ENCODE data around the gene SLC6A6. TPM values are rescaled to one million over a fixed set of nuclear protein-coding genes. Genes with fewer than 3 reads are reported as not detected.
"Not testable (repeated sequence)": the region's sequence is repeated elsewhere in the genome, so short reads cannot be mapped to it uniquely, and the experiment has no call there.

SLC6A6 gene
- total RNA-seq, 2 experiments from 2014 or later: 38.6 to 38.7 TPM

DNA sequence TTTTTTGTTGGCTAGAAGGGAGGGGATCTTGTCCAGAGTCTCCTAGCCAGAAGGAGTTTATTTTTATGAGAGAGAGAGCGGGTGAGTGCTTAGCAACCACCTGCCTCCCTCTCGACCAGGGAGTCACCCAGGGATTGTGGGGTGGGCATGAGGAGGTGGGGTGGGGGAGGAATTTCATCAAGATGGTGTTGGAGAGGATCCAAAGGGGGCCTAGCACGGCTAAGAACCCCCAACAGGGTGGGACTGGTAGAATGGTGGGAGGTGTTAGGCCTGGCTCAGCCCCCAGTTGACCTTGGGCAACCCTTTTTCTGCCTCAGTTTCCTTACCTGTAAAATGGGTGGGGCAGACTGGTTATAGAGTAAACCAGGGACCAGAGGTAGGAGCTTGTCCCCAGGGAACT lies 1.8 kb downstream of the SLC6A6 start:
- DNase-seq: no peak
- peaks cover 45% of the 10 kb centered on the region for H3K4me1 Mint-ChIP-seq
- H3K9me3 Mint-ChIP-seq: no peaks in the 10 kb centered on the region
- H3K36me3 Mint-ChIP-seq: peaks cover 28% of the 10 kb centered on the region
- H3K27ac Mint-ChIP-seq: peak overlapping the region; percentile 56
- H3K4me3 Mint-ChIP-seq: peak overlapping the region; percentile 91
- no peaks in the 10 kb centered on the region for H3K27me3 Mint-ChIP-seq

DNA sequence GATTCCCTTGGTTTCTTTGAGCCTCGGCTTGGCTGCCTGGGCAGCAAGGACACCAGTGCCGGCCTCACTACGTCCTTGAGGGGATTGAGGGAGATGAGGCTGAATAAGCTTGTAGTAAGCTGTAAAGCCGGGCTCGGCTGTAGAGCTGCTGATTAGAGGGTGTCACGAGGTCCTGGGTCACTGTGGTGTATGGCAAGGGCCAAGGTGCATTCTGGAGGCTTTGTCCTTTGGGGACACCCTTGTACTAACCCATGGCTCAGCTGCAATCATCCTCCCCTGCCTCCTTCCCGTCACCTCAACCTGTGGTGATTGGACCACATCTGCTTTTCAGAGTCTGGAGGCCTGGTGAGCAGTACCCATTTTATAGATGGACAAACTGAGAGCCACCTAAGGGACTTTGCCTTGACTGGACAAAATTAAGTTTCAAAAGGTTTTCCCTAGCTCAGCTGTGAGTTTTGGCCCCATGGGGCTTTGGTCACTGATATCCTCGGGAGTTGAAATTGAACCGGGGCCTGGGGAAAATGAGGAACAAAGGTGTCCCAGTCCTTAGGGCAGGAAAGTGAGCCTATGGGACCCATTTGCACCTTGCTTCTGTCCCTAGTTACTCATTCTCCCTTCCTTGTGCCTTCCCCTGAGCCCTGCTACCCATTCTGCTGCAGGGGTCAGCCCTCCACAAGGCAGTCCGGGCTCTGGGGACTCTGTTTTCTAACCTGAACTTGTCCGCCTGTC lies 2.4 kb downstream of the SLC6A6 start:
- Mint-ChIP-seq H3K9me3 (no peaks in the 10 kb centered on the region), H3K4me3 (peak overlapping the region; percentile 91), H3K4me1 (peaks cover 51% of the 10 kb centered on the region), H3K27me3 (no peaks in the 10 kb centered on the region), H3K36me3 (peaks cover 33% of the 10 kb centered on the region), H3K27ac (no peak overlapping the region)
- DNase-seq: no peak

DNA sequence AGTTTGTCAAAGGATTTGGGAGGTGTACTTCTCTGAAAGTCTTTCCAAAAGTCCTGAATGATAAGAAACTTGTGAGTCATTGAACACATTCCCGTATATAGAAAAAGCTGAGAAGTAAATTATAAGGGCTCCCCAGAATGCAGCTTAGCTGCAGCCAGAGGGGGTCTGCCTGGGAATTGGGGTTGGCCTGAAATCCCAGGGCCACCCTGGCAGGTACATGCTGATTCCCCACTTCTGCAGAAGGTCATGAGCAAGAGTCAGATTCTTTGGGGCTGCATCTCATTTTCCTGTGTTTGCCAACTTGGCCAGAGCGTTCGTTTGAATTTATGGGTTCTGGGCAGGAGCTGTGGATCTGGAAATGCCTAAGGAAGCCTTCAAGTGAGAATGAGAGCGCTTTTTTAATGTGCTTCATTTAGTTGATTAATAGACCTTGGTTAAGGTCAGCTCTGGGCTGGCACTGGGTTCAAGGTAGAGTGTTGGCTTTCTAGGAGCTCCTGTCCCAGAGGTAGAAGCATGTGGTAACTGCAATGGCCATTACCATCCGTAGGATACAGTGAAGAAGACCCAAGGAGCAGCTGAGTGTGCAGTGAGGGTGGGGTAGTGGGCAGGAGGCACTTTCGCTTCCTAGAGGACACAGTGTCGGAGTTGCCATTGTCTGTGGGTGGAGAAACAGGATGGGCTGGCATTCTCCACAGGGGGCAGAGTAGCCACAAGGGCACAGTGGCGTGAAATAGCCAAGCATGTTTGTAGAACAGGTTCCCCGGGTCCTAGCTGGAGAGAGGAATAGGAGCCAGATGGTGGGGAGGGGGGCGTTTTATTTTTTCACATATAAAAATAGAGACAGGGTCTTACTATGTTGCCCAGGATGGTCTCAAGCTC lies 3.2 kb downstream of the SLC6A6 start:
- H3K36me3 Mint-ChIP-seq: peaks cover 37% of the 10 kb centered on the region
- no peaks in the 10 kb centered on the region for H3K9me3 Mint-ChIP-seq
- H3K27ac Mint-ChIP-seq: peak overlapping the region; percentile 26
- peak overlapping the region; percentile 91 for H3K4me3 Mint-ChIP-seq
- DNase-seq: no peak
- no peaks in the 10 kb centered on the region for H3K27me3 Mint-ChIP-seq
- H3K4me1 Mint-ChIP-seq: peaks cover 58% of the 10 kb centered on the region

DNA sequence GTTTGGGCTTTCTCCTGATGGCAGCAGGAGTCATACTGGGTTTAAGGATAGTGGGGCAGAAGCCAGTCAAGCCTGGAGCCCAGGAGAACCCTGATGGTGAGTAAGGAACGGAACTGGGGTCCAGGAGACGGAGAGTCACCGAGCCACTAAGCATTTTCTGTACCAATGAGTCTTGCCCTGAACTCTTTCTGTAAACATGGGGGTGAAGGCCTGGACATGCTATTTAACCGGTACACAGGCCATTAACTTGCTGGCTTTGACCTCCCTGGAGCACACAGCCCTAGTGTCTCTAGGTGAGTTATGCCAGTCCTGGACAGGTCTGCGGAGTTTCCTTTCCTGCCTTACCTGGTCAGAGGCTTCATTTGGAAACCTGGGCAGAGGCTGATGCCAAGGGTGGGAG lies 3.9 kb downstream of the SLC6A6 start:
- no peak for DNase-seq
- Mint-ChIP-seq H3K27ac (no peak overlapping the region), H3K27me3 (no peaks in the 10 kb centered on the region), H3K4me3 (no peak overlapping the region), H3K4me1 (peaks cover 64% of the 10 kb centered on the region), H3K9me3 (no peaks in the 10 kb centered on the region), H3K36me3 (peaks cover 44% of the 10 kb centered on the region)

DNA sequence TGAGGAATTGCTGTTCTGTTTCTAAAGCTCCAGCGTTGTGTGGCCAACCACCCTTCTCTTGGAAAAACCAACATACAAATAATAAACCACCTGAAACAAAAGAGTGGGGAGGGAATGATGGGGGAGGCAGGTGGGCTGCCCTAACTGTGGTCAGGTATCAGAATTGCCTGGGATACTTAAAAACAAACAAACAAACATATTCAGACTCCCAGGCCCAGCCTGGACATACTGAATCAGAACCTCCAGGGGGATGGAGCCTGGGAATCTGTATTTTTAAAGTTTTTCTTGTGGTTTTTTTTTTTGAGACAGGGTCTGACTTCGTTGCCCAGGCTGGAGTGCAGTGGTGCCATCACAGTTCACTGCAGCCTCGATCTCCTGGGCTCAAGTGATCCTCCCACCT lies 4.4 kb downstream of the SLC6A6 start:
- no peak for DNase-seq
- H3K27me3 Mint-ChIP-seq: no peaks in the 10 kb centered on the region
- no peak overlapping the region for H3K4me3 Mint-ChIP-seq
- H3K36me3 Mint-ChIP-seq: peaks cover 45% of the 10 kb centered on the region
- H3K4me1 Mint-ChIP-seq: peaks cover 61% of the 10 kb centered on the region
- no peak overlapping the region for H3K27ac Mint-ChIP-seq
- no peaks in the 10 kb centered on the region for H3K9me3 Mint-ChIP-seq

DNA sequence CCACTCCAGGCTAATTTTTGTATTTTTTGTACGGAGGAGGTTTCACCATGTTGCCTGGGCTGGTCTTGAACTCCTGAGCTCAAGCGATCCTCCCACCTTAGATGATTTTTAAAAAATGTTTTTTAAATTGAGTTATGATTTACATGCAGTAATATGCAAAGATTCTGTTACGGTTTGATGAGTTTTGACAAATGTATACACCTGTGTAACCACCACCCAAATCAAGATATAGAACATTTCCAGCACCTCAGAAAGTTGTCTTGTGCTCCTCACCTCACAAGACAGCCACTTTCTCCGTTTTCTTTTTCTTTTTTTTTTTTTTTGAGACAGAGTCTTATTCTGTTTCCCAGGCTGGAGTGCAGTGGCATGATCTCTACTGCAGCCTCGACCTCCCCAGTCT lies 4.8 kb downstream of the SLC6A6 start:
- peaks cover 45% of the 10 kb centered on the region for H3K36me3 Mint-ChIP-seq
- peaks cover 56% of the 10 kb centered on the region for H3K4me1 Mint-ChIP-seq
- H3K4me3 Mint-ChIP-seq: no peak overlapping the region
- no peaks in the 10 kb centered on the region for H3K27me3 Mint-ChIP-seq
- DNase-seq: no peak
- H3K27ac Mint-ChIP-seq: no peak overlapping the region
- no peaks in the 10 kb centered on the region for H3K9me3 Mint-ChIP-seq

DNA sequence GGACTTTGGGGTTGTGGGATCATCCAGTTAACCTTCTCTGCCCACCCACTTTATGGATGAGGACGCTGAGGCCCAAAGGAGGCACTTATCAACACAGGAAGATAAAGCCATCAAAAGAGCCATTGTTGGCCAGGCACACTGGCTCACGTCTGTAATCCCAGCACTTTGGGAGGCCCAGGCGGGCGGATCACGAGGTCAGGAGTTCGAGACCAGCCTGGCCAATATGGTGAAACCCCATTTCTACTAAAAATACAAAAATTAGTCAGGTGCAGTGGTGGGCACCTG lies 7.3 kb downstream of the SLC6A6 start:
- not testable (repeated sequence) for H3K4me3 Mint-ChIP-seq, H3K27me3 Mint-ChIP-seq, DNase-seq, H3K9me3 Mint-ChIP-seq
- Mint-ChIP-seq H3K27ac (peak overlapping the region; percentile 3), H3K36me3 (peaks cover 33% of the 10 kb centered on the region), H3K4me1 (peaks cover 52% of the 10 kb centered on the region)

DNA sequence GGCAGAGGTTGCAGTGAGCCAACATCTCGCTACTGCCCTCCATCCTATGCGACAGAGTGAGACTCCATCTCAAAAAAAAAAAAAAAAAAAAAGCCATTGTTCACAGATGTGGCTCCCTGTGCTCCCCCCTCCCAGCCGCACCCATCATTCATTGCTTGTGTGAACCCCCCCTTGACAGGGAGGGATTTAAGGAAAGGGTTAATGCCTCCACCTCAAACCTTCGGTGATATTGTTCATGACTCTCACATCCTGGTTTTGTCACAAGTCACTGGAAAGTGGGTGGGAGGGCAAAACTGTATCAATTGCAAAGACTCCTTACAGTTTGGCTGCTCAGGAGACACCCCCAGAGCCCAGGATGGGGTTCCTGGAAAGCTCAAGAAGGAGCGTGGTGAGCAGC lies 7.7 kb downstream of the SLC6A6 start:
- no peaks in the 10 kb centered on the region for H3K9me3 Mint-ChIP-seq
- H3K27ac Mint-ChIP-seq: peak overlapping the region; percentile 86
- H3K4me1 Mint-ChIP-seq: peaks cover 52% of the 10 kb centered on the region
- peaks cover 35% of the 10 kb centered on the region for H3K36me3 Mint-ChIP-seq
- peak overlapping the region; percentile 25 for H3K4me3 Mint-ChIP-seq
- no peaks in the 10 kb centered on the region for H3K27me3 Mint-ChIP-seq
- DNase-seq: no peak

DNA sequence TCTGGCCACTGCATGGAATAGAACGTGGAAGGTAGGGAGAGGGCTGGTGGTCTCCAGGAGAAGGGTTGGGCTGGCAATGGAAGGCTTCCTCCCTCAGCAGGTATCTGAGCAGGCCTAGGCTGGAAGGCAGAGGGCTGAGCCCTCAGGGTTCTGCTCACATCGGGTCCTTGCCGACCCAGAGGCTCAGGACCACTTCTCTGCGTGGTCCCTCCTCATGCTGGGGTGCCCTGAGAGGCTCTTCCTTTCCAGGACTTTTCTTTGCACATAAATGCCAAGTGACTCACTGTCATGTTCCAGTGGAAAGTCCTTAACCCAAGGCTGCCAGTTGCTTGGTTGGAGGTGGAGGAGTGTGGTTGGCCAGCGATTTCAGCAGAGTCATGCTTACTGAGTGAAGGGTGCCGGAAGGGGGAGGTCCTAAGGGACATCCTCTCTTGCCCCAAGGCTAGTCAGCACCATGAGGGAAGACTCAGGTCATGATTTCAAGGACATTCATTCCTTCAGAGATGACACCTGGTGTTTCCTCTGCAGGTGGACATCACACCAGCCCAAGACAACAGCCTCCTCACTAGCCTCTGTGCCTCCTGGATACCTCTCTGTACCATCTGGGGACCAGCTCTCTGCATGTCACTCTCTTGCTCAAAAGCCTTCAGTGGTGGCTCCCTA lies 8.2 kb downstream of the SLC6A6 start:
- H3K4me1 Mint-ChIP-seq: peaks cover 46% of the 10 kb centered on the region
- H3K36me3 Mint-ChIP-seq: peaks cover 32% of the 10 kb centered on the region
- no peaks in the 10 kb centered on the region for H3K27me3 Mint-ChIP-seq
- no peaks in the 10 kb centered on the region for H3K9me3 Mint-ChIP-seq
- peak overlapping the region; percentile 25 for H3K4me3 Mint-ChIP-seq
- peak; percentile 52 for DNase-seq
- peak overlapping the region; percentile 86 for H3K27ac Mint-ChIP-seq

DNA sequence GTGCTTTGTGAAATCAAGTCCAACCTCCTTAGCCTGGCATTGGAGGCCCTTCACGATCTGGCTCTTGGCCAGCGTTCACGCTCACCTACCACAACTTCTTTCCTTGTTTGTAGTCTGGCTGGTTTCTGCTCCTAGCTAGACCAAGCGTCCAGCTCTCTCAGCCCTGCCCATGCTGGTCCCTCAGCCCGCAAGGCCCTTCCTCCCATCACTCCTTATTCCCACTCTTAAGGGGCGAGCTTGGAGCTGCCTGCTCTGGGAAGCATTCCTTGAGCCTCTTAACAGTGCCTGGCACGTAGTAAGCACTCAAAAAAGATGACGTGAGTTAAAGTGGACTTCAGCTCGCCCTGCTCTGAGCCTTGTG lies 8.7 kb downstream of the SLC6A6 start:
- no peak overlapping the region for H3K4me3 Mint-ChIP-seq

DNA sequence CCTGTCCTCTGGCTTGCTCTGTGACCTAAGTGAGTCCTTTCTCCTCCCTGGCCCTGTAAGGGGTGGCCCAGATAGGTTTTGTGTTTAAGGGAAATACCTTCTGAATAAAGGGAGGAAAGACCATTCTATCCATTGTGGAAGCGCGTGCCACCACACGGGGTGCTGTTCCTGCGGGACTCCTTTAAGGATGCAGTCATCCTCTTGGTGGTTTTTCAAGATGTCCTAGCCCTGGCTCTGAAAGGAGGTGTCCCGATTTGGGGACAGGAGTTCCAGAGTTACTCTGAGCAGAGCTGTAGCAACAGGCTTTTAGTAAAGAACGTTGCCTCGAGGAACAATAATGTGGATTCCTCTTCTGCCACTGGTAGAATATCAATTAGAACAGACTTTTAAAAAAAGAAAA lies 9.6 kb downstream of the SLC6A6 start:
- no peak overlapping the region for H3K27ac Mint-ChIP-seq
- H3K36me3 Mint-ChIP-seq: peaks cover 32% of the 10 kb centered on the region

More for the DNA sequence above, 8.7 kb downstream of the SLC6A6 start:
- Mint-ChIP-seq H3K36me3 (peaks cover 32% of the 10 kb centered on the region), H3K27me3 (no peaks in the 10 kb centered on the region), H3K9me3 (no peaks in the 10 kb centered on the region), H3K27ac (peak overlapping the region; percentile 86), H3K4me1 (peaks cover 43% of the 10 kb centered on the region)
- DNase-seq: no peak

DNA sequence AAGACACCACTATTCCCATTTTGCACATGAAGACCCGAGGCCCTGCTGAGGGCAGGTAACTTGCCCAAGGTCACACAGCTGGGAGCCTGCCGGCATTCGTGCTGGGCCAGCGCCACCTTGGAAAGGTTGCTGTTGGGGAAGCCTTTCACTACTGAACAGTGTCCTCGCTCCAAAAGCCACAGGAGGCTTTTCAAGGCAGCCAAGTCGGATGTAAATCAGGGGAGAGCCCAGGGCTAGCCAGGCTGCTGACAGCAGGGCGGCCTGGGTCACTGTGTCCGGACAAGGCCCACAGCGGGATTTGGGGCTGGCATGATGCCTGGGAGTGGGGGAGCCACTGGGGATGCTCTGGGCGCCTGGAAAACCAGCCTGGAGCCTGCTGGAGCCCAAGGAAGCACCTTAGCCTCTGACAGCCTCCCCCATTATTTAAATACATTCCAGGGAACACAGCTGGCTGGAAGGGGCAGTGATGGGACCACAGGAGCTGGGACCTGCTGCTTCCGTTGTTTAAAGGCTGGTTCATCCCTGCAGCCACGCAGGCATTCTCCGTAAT lies 10.5 kb downstream of the SLC6A6 start:
- Mint-ChIP-seq H3K4me3 (no peak overlapping the region), H3K4me1 (peaks cover 27% of the 10 kb centered on the region), H3K27me3 (no peaks in the 10 kb centered on the region), H3K36me3 (peaks cover 26% of the 10 kb centered on the region), H3K27ac (no peak overlapping the region), H3K9me3 (no peaks in the 10 kb centered on the region)
- no peak for DNase-seq

More for the DNA sequence above, 9.6 kb downstream of the SLC6A6 start:
- no peak for DNase-seq
- Mint-ChIP-seq H3K4me1 (peaks cover 36% of the 10 kb centered on the region), H3K27me3 (no peaks in the 10 kb centered on the region), H3K4me3 (no peak overlapping the region), H3K9me3 (no peaks in the 10 kb centered on the region)

DNA sequence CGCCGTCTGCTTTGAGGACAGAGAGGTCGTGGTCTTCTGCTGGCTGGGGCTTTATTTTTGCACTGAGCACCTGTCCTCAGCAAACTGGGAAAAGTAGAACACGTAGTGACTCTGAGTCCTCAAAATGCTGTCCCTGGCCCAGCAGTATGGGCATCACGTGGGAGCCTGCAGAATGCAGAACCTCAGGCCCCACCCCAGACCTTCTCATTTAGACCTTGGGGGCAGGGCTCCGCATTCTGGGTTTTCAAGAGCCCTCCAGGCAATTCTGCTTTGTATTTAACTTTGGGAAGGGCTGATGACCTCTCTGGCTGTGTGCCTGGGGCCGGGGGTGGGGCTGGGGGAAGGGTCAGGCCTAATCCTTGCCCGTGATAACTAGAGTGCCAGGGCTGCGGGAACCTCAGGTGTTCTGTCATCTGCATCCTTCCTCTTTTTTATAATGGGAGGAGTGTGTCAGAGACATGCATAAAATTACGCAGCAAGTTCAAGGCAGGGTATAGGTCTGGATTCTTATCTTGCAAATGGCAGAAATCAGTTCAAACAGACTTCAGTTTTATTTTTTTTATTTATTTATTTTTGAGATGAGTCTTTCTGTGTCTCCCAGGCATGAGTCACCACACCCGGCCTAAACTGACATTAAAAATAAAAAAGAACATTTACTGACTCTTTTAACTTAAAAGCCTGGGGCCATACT lies 11.1 kb downstream of the SLC6A6 start:
- DNase-seq: no peak
- Mint-ChIP-seq H3K27ac (no peak overlapping the region), H3K27me3 (no peaks in the 10 kb centered on the region), H3K36me3 (peaks cover 26% of the 10 kb centered on the region), H3K9me3 (no peaks in the 10 kb centered on the region), H3K4me1 (peaks cover 27% of the 10 kb centered on the region), H3K4me3 (no peak overlapping the region)

DNA sequence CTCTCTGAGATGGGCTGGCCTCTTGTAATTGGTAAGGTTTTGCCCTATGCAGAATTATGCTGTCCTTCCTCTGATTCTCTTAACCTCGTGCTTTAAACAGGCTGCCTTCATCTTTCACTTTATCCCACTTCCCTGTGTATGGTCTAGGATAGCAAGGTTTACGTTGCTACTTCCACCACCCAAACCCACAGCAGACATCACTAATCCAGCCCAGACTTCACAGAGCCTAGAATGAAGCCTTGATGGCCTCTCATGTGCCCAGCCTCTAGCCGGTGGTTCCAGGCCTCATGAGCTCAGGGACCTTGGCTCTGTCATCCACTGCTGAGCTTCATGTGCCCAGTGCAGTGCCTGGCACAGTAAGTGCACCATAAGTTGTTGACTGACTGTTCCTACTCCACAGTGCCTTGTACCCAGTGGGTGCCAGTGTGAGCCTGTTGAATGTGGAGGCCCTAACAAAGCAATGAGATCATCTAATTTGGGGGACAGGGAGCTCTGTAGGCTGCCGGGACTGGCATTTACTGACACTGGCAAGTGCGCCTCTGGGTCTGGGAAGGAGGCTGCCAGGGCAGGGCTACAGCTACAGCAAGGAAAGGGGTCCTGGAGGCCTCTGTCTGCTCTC lies 12.5 kb downstream of the SLC6A6 start:
- H3K4me3 Mint-ChIP-seq: no peak overlapping the region
- peaks cover 20% of the 10 kb centered on the region for H3K36me3 Mint-ChIP-seq
- no peak for DNase-seq
- no peaks in the 10 kb centered on the region for H3K27me3 Mint-ChIP-seq
- no peaks in the 10 kb centered on the region for H3K9me3 Mint-ChIP-seq
- H3K4me1 Mint-ChIP-seq: peaks cover 20% of the 10 kb centered on the region
- no peak overlapping the region for H3K27ac Mint-ChIP-seq
